COLO668 (cell line): ENCODE data around the gene FGGY.
"Not testable (repeated sequence)": the region's sequence is repeated elsewhere in the genome, so short reads cannot be mapped to it uniquely, and the experiment has no call there.

ENCODE experiments used
- DNase-seq: peaks from one replicate; lab custom pipeline; 2025; ENCODE audit not compliant: unreplicated experiment; lab: John Stamatoyannopoulos, UW

FGGY gene

DNA sequence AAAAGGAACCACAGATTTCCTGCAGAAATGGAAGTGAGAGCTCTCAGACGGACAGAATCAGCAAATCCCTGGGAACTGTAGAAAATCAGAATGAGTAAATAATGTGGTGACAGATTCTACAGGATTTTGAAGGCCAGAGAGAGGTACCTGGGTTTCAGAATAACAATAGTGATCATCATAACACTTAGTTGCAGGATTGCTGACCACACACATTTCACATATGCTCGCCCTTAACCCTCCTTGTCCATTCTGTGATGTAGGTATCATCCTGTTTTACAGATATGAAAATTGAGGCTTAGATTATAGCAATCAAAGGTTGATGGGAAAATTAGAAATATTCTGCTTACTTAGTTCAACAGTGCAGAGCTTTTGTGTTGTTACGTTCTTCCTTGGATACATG, 419.9 kb downstream of the FGGY start:
- DNase-seq = no peak

DNA sequence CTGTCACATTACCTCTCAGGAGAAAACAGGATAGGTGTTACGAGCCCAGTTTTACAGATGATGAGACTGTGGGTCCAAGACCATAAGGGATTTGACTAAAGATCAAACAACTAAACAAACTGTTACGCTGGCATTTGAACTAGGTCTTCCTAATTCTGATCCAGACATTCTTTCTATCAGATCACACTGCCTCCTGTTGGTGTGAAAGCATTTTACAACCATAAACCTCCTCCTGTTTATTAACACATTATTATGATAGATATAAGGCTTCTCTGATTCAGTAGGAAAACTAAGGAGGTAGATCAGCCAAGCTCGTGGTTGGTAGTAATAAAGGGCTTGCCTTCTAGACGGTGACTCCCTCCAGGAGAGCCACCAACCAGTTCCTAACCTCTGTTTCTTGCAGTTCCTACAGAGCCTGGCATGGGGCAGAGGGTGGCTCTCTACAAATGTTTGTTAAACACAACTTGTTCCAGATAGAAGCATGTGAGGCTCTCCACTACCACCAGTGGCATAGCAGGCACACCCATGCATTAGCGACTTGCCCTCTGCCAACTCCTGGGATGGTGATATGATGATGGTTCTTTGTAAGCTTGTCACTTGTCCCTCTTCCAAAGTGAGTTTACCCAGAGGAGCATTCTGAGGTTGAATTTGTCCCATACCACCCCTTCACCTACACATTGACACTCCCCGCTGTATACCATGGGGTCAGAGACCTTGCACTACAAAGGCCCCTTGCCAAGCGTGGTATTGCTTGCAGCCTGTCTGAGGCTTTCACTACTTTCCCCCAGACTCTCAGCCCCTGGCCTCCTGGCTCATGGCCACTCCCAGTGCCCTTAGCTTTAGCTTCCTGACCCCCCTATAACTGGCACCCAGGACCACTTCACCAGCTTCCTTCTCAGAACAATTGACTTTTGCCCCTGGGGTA, 421.4 kb downstream of the FGGY start:
- no peak for DNase-seq

- no peak for DNase-seq
Measured at GRCh38 chr1:59718989-59719360, 422.1 kb downstream of the FGGY start.

- no peak for DNase-seq
Measured at GRCh38 chr1:59720326-59721115, 423.6 kb downstream of the FGGY start.

GRCh38 chr1:59730302-59730701, 433.4 kb downstream of the FGGY start:
- DNase-seq = no peak

GRCh38 chr1:59730759-59731478, 434.0 kb downstream of the FGGY start:
- no peak for DNase-seq

GRCh38 chr1:59731591-59731990, 434.7 kb downstream of the FGGY start:
- no peak for DNase-seq

DNA sequence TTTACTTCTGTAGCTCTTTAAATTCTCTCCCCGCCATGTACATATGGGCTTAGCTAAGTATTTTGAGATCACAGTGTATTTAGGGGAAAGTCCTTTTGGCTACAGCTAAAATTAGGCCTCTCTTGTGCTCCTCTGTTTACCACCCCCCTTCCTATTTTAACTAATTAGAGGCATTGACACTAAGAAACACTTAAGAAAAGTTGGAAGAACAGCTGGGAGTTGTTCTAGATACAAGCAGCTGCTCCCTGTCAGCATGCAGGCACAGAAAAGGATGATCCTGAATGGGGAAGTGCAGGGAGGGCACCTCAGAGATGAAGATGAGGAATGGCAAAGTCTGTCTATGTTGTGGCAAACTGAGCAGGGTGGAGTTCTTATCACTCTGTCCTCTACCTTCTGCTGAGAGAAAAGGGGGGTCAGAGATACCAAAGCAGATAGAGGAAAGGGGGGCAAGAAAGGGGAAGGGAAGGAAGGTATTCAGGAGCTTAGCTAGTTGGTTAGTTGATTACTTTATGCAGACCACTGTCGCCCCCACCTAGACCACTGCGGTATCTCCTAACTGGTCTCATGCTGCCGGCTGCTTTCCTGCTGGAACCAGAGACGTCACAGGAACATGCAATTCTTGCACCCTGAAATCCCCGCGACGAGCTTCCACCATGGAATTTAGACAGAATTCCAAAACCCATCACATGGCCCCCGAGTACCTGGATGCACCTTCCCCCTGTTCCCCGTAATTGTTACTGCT, 435.5 kb downstream of the FGGY start:
- DNase-seq = no peak

DNA sequence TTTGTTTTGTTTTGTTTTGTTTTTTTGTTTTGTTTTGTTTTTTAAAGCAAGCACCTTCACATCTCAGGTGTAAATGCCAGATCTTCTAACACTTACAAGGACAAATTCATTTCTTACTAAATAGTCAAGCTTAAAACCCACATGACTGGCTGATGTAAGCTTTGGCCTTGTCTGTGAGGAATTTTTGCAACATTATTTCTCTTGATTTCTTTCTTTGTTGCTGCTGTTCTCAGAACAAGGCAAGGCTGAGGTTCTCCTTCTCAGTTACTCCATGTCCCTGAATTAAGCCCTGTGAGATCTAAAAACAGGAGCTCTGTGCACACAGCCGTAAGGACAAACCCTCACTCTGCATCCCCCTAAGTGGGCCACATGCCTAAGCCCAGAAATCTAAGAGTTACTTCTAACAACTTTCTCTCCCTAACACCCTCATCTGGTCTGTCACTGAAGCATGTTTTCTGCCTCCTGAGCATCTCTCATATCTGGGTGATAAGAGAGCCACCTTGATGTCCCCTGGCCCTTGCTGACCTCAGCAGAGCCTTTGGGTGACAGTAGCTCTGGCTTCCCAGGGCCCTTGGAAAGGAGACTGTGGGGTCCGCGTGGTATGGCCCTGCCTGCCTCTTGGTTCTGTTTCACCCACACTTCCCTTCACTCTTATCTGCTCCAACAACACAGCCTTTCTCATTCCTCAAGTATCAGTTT, 436.7 kb downstream of the FGGY start:
- no peak for DNase-seq

DNA sequence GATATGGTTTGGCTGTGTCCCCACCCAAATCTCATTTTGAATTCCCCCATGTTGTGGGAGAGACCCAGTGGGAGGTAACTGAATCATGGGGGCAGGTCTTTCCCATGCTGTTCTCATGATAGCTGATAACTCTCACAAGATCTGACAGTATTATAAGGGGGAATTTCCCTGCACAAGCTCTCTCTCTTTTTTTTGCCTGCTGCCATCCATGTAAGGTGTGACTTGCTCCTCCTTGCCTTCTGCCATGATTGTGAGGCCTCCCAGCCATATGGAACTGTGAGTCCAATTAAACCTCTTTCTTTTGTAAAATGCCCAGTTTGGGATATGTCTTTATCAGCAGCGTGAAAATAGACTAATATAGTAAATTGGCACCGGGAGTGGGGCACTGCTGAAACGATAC, 439.0 kb downstream of the FGGY start:
- DNase-seq = not testable (repeated sequence)

DNA sequence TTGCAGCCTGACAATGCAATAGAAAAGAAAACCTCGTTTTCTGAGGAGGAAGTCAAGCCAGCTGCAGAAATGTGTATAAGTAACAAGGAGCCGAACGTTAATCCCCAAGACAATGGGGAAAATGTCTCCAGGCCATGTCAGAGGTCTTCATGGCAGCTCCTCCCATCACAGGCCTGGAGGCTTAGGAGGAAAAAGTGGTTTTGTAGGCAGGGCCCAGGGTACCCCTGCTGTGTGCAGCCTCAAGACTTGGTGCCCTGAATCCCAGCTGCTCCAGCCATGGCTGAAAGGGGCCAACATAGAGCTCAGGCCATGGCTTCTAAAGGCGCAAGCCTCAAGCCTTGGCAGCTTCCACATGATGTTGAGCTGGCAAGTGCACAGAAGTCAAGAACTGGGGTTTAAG, 439.9 kb downstream of the FGGY start:
- no peak for DNase-seq

DNA sequence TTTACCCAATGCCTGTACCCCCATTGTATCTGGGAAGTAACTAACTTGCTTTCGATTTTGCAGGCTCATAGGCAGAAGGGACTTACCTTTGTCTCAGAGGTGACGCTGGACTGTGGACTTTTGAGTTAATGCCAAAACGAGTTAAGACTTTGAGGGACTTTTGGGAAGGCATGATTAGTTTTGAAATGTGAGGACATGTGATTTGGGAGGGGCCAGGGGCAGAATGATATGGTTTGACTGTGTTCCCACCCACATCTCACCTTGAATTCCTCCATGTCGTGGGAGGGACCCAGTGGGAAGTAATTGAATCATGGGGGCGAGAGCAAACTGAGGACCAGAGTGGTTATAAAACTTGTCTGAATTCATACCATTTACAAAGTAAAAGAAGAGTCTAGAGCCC, 440.7 kb downstream of the FGGY start:
- DNase-seq = no peak

GRCh38 chr1:59738152-59738551, 441.3 kb downstream of the FGGY start:
- DNase-seq = peak; percentile 40

GRCh38 chr1:59738591-59739015, 441.7 kb downstream of the FGGY start:
- DNase-seq = no peak

DNA sequence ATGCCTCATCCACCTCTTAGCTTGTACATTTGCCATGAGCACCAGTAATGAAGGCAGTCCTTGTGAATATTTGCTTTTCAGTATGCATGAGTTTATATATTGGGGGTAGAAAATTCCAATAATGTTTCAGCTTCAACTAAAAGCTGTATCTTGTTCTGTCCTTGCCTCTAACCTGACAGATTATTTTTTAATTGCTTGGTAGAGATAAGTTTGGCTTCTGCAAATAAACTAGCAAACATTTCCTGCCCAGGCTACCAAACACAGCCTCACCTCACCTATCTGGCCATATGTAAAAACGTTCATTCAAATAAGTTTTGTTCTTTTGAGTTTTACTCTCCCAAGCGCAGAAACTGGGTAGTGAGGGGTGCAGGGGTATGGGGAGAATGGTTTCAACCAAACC, 442.2 kb downstream of the FGGY start:
- DNase-seq = no peak

DNA sequence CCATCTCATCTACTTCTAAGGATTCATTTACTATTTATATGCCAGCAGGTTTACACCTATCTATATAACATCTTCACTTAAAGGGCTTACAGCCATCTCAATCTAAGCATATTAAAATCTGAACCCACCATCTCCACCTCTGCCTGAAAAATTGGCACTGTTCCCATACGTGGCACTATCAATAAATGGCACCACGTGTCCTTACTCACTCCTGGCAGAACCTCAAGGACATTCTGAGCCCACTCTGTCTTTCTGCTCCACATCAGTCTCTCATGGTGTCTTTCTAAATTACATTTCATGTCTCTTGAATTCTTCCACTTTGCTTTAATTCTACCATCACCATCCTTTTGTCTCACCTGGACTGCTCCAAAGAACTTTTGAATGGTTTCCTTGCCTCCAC, 445.6 kb downstream of the FGGY start:
- DNase-seq = no peak

DNA sequence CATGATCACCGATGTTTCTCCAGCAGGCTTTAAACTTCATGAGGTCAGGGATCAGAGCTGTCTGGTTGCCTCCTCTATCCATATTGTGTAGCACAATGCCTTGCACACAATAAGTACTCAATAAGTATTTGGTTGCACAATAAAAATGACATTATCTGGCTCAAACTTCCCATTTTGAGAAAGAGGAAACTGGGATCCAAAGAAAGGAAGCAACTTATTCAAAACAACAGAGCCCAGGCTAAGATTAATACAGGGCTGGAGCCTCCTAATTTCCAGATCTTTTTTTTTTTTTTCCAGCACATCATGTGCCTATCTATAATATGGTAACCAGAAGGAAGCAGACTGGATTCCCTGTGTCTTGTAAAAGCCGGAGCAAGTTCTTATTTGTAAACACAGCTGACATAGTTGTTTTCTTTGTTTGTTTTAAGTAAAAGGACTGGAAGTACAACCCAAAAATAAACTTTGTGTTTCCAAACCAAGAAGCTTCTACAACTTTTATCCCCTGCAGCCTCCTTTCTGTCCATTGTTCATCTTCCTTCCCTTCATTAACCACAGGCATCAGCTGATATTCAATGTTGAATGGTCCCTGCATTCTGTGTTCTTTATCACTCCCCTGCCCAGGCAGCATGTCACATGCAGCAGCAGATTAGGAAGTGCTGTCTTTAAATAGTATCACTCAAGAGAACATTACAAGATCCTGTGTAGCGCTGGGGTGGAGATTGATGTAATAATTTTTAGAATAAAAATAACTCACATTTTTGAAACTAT, 446.6 kb downstream of the FGGY start:
- no peak for DNase-seq

- no peak for DNase-seq
Measured at GRCh38 chr1:59747420-59748024, 450.6 kb downstream of the FGGY start.

DNA sequence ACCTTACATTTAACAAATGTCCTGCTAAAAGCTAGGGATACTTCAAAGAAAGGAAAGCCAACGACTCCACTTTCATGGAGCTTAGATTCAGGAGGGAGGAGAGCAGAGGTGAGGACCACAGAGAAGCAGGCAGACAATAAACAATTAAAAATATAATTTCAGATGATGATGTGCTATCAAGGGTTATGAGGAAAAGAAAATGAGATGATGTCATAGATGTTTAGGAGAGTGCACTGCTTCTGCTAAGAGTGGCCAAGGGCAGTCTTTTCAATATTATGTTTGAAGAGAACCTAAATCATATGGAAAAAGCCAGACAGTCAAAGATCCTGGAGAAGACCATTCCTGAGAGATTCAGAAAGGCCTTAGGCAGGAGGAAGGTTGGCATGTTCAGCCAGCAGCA, 451.2 kb downstream of the FGGY start:
- DNase-seq = no peak
